Measurements from ENCODE around the gene COL5A1. TPM values are rescaled to one million over a fixed set of nuclear protein-coding genes. Genes with fewer than 3 reads are reported as not detected.

COL5A1 gene
- total and polyA plus RNA-seq, 2 donors (not counting 1 experiment from before 2014, with no cell fraction given), result 72.8 to 109 TPM

DNA sequence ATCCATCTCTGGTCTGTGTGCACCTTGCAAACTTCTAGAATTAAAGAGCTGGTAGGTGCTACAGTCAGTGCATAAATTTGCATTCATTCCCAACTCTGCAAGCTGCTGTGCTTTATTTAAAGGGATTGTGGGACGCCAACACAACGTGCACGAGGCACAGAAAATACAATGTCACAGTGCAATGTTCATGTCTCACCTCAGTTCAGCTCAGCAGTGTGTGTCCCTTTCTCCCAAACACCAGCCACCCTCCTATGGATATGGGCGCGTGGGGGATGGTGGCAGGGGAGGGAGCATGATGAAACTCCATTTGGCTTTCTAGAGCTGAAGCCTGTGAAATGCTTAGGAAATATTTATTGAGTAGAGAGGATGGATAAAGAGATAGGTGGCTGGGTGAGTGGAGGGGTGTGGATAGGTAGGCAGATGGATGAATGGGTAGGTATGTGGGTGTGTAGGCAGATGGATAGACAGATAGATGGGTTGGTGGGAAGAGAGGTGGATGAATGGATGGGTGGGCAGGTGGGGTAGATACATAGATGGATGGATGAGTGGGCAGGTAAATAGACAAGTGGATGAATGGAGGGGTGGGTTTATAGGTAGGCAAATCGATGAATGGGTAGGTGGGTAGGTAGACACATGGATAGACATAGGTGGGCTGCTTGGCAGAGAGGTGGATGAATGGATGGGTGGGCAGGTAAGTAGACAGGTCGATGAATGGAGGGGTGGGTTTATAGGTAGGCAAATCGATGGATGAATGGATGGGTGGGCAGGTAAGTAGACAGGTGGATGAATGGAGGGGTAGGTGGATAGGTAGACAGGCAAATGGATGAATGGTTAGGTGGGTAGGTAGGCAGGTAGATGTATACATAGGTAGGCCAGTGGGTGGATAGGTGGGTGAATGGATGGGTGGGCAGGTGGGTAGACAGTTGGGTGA, 146.3 kb downstream of the COL5A1 start:
- Histone ChIP-seq H2AFZ (ENCODE audit: low read length) (no peak overlapping the region), H3K9ac (ENCODE audit: insufficient read depth, low read length) (no peak overlapping the region), H3K79me2 (ENCODE audit: control insufficient read depth, insufficient read depth, low read length) (no peaks in the 10 kb centered on the region), H3K4me2 (ENCODE audit: extremely low read depth, insufficient read depth, low read length) (no peak overlapping the region), H3K27me3 (ENCODE audit: control insufficient read depth, insufficient read depth, low read length) (no peaks in the 10 kb centered on the region), H4K20me1 (ENCODE audit: control insufficient read depth, extremely low read depth, insufficient read depth, low read length) (no peaks in the 10 kb centered on the region), H3K9me3 (ENCODE audit: control insufficient read depth, insufficient read depth, low read depth, low read length) (no peaks in the 10 kb centered on the region), H3K36me3 (ENCODE audit: control insufficient read depth, insufficient read depth, low read length) (peaks cover 43% of the 10 kb centered on the region), H3K27ac (ENCODE audit: insufficient read depth, low read length) (no peak overlapping the region), H3K4me1 (ENCODE audit: control insufficient read depth, extremely low read depth, insufficient read depth, low read length) (no peaks in the 10 kb centered on the region), H3K4me3 (replicated peaks in 1 of 4; ENCODE audit: control extremely low read depth in 1 of 4, insufficient read depth in 1 of 4, low read depth in 3 of 4, low read length in 4 of 4) (no peak overlapping the region)
- no peak for DNase-seq (ENCODE audit: low read depth in 2 of 2)
- TF ChIP-seq EZH2 (IDR thresholded peaks at IDR 0.05; ENCODE audit: low read length, missing control alignments) (no peak), CTCF (conservative IDR thresholded peaks at IDR 0.05 in 1 of 2, IDR thresholded peaks at IDR 0.05 in 1 of 2; ENCODE audit: low read depth in 1 of 2, low read length in 2 of 2) (no peak)

- no peak for DNase-seq (ENCODE audit: low read depth in 2 of 2)
- Histone ChIP-seq H2AFZ (ENCODE audit: low read length) (no peak overlapping the region), H3K4me3 (replicated peaks in 1 of 4; ENCODE audit: control extremely low read depth in 1 of 4, insufficient read depth in 1 of 4, low read depth in 3 of 4, low read length in 4 of 4) (no peak overlapping the region), H3K9ac (ENCODE audit: insufficient read depth, low read length) (no peak overlapping the region), H3K27ac (ENCODE audit: insufficient read depth, low read length) (no peak overlapping the region), H3K4me1 (ENCODE audit: control insufficient read depth, extremely low read depth, insufficient read depth, low read length) (no peaks in the 10 kb centered on the region), H4K20me1 (ENCODE audit: control insufficient read depth, extremely low read depth, insufficient read depth, low read length) (no peaks in the 10 kb centered on the region), H3K27me3 (ENCODE audit: control insufficient read depth, insufficient read depth, low read length) (no peaks in the 10 kb centered on the region), H3K9me3 (ENCODE audit: control insufficient read depth, insufficient read depth, low read depth, low read length) (no peaks in the 10 kb centered on the region), H3K4me2 (ENCODE audit: extremely low read depth, insufficient read depth, low read length) (no peak overlapping the region), H3K36me3 (ENCODE audit: control insufficient read depth, insufficient read depth, low read length) (peaks cover 39% of the 10 kb centered on the region), H3K79me2 (ENCODE audit: control insufficient read depth, insufficient read depth, low read length) (no peaks in the 10 kb centered on the region)
- no peak for TF ChIP-seq CTCF (conservative IDR thresholded peaks at IDR 0.05 in 1 of 2, IDR thresholded peaks at IDR 0.05 in 1 of 2; ENCODE audit: low read depth in 1 of 2, low read length in 2 of 2)
- TF ChIP-seq EZH2 (IDR thresholded peaks at IDR 0.05; ENCODE audit: low read length, missing control alignments), result no peak
These were observed 147.6 kb downstream of the COL5A1 start for GRCh38 chr9:134789168-134789567.

- TF ChIP-seq EZH2 (IDR thresholded peaks at IDR 0.05; ENCODE audit: low read length, missing control alignments), result no peak
- H4K20me1 ChIP-seq (ENCODE audit: control insufficient read depth, extremely low read depth, insufficient read depth, low read length), result no peaks in the 10 kb centered on the region
- no peak for DNase-seq (ENCODE audit: low read depth in 2 of 2)
These were observed 149.4 kb downstream of the COL5A1 start for GRCh38 chr9:134791009-134791408.

More at GRCh38 chr9:134791009-134791408, 149.4 kb downstream of the COL5A1 start:
- Histone ChIP-seq H3K36me3 (ENCODE audit: control insufficient read depth, insufficient read depth, low read length) (peaks cover 41% of the 10 kb centered on the region), H3K4me2 (ENCODE audit: extremely low read depth, insufficient read depth, low read length) (no peak overlapping the region), H3K4me3 (replicated peaks in 1 of 4; ENCODE audit: control extremely low read depth in 1 of 4, insufficient read depth in 1 of 4, low read depth in 3 of 4, low read length in 4 of 4) (no peak overlapping the region), H3K27me3 (ENCODE audit: control insufficient read depth, insufficient read depth, low read length) (no peaks in the 10 kb centered on the region), H3K9me3 (ENCODE audit: control insufficient read depth, insufficient read depth, low read depth, low read length) (no peaks in the 10 kb centered on the region), H3K79me2 (ENCODE audit: control insufficient read depth, insufficient read depth, low read length) (no peaks in the 10 kb centered on the region), H3K9ac (ENCODE audit: insufficient read depth, low read length) (no peak overlapping the region), H3K4me1 (ENCODE audit: control insufficient read depth, extremely low read depth, insufficient read depth, low read length) (no peaks in the 10 kb centered on the region), H3K27ac (ENCODE audit: insufficient read depth, low read length) (no peak overlapping the region), H2AFZ (ENCODE audit: low read length) (no peak overlapping the region)

All from fibroblast of lung (primary cell).